OCI-LY3 (cell line): ENCODE results near the gene MCUB.

Experiments
- H2AFZ ChIP-seq: fragments of 200-600, 300-600 bp; shearing (Covaris generic); 2 replicates; pipeline ENCODE4 v1.6.0; 2014; ENCODE audit warnings: antibody characterized with exemption, low read depth, low read length
- H3K27ac ChIP-seq: fragments of 200-600, 300-600 bp; sonication (generic); 2 replicates; pipeline ENCODE4 v1.5.1; 2014; ENCODE audit warnings: mild to moderate bottlenecking, low read length, moderate library complexity, mixed read lengths
- H3K27me3 ChIP-seq: fragments of 200-600, 300-600 bp; sonication (generic); 2 replicates; pipeline ENCODE4 v1.6.1; 2014; ENCODE audit warnings: low read depth, low read length, mixed read lengths
- H3K36me3 ChIP-seq: fragments of 200-600, 300-600 bp; sonication (generic); replicated peaks from 2 replicates; pipeline ENCODE3; 2014; ENCODE audit warnings: low read depth, low read length, mixed read lengths
- H3K4me1 ChIP-seq: fragments of 300-600, 200-600 bp; sonication (generic); 2 replicates; pipeline ENCODE4 v1.6.1; 2014; ENCODE audit warnings: low read length, mixed read lengths
- H3K4me2 ChIP-seq: fragments of 200-600, 300-600 bp; sonication (generic); 2 replicates; pipeline ENCODE4 v1.6.1; 2014; ENCODE audit warnings: low read length, mixed read lengths
- H3K4me3 ChIP-seq: fragments of 300-600, 200-600 bp; sonication (generic); 2 replicates; pipeline ENCODE4 v1.5.1; 2014; ENCODE audit warnings: antibody characterized with exemption, mild to moderate bottlenecking, low read length, moderate library complexity
- H3K79me2 ChIP-seq: fragments of 300-600, 200-600 bp; shearing (Covaris generic); 2 replicates; pipeline ENCODE4 v1.6.1; 2014; ENCODE audit warnings: mild to moderate bottlenecking, low read length, mixed read lengths
- H3K9ac ChIP-seq: fragments of 300-600, 200-600 bp; shearing (Covaris generic); 2 replicates; pipeline ENCODE4 v1.6.0; 2014; ENCODE audit warnings: mild to moderate bottlenecking, low read length, moderate library complexity
- H3K9me3 ChIP-seq: fragments of 200-600, 300-600 bp; shearing (Covaris generic); 2 replicates; pipeline ENCODE4 v1.6.1; 2014; ENCODE audit warnings: low read length, mixed read lengths; ENCODE audit not compliant: insufficient read depth
- H4K20me1 ChIP-seq: fragments of 200-600, 300-600 bp; sonication (generic); 2 replicates; pipeline ENCODE4 v1.6.1; 2016; ENCODE audit warnings: low read length, mixed read lengths; ENCODE audit not compliant: insufficient read depth
- CTCF ChIP-seq: fragments of 200-600, 300-600 bp; sonication (generic); IDR thresholded peaks from 2 replicates; pipeline ENCODE4 v1.5.1; 2014; ENCODE audit warnings: antibody characterized with exemption, low read length, low read depth
- EZH2phosphoT487 ChIP-seq: fragments of 200-600 bp; shearing (Covaris generic); IDR thresholded peaks from 2 replicates; pipeline ENCODE4 v1.6.1; 2018; ENCODE audit warnings: antibody characterized with exemption, mixed run types, low read depth

Gene MCUB

GRCh38 chr4:109713500-109713899 is 153.5 kb downstream of the MCUB start:
- H4K20me1 ChIP-seq: no peaks in the 10 kb centered on the region
- no peak overlapping the region for H3K27ac ChIP-seq
- H3K4me1 ChIP-seq: peaks cover 8% of the 10 kb centered on the region
- no peaks in the 10 kb centered on the region for H3K79me2 ChIP-seq
- TF ChIP-seq CTCF (no peak), EZH2phosphoT487 (no peak)
- H3K27me3 ChIP-seq: no peaks in the 10 kb centered on the region
- H3K9ac ChIP-seq: no peak overlapping the region
- no peak overlapping the region for H3K4me2 ChIP-seq
- H3K9me3 ChIP-seq: no peaks in the 10 kb centered on the region
- no peak overlapping the region for H2AFZ ChIP-seq
- no peak overlapping the region for H3K4me3 ChIP-seq
- H3K36me3 ChIP-seq: peaks cover 14% of the 10 kb centered on the region

- H4K20me1 ChIP-seq: no peaks in the 10 kb centered on the region
- H3K9ac ChIP-seq: no peak overlapping the region
- H3K27ac ChIP-seq: no peak overlapping the region
- H2AFZ ChIP-seq: no peak overlapping the region
- TF ChIP-seq CTCF (no peak), EZH2phosphoT487 (no peak)
- H3K9me3 ChIP-seq: no peaks in the 10 kb centered on the region
- no peak overlapping the region for H3K4me2 ChIP-seq
- peaks cover 8% of the 10 kb centered on the region for H3K79me2 ChIP-seq
- no peaks in the 10 kb centered on the region for H3K27me3 ChIP-seq
- no peak overlapping the region for H3K4me3 ChIP-seq
- H3K4me1 ChIP-seq: peaks cover 10% of the 10 kb centered on the region
- peaks cover 9% of the 10 kb centered on the region for H3K36me3 ChIP-seq
These were observed 158.7 kb downstream of the MCUB start for GRCh38 chr4:109718759-109719158.

DNA sequence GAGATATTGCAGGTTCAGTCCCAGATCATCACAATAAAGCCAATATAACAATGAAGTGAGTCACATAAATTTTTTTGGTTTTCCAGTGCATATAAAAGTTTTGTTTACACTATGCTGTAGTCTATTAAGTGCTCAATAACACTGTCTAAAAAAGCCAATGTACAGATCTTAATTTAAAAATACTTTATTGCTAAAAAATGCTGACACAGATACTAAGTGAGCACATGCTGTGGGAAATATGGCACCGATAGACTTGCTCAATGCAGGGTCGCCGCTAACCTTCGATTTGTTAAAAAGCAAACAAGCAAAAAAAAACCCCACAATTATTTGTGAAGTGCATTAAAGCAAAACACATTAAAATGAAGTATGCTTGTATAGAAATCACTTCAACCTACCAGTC is 159.6 kb downstream of the MCUB start:
- Histone ChIP-seq H3K79me2 (peaks cover 8% of the 10 kb centered on the region), H3K4me3 (no peak overlapping the region), H4K20me1 (no peaks in the 10 kb centered on the region), H3K27ac (no peak overlapping the region), H3K4me1 (peaks cover 10% of the 10 kb centered on the region), H3K9me3 (no peaks in the 10 kb centered on the region), H3K27me3 (no peaks in the 10 kb centered on the region), H3K36me3 (peaks cover 6% of the 10 kb centered on the region), H2AFZ (no peak overlapping the region), H3K4me2 (no peak overlapping the region), H3K9ac (no peak overlapping the region)
- no peak for TF ChIP-seq CTCF
- TF ChIP-seq EZH2phosphoT487: no peak

GRCh38 chr4:109721033-109721432 is 161.0 kb downstream of the MCUB start:
- no peak overlapping the region for H3K4me2 ChIP-seq
- no peaks in the 10 kb centered on the region for H4K20me1 ChIP-seq
- peaks cover 6% of the 10 kb centered on the region for H3K36me3 ChIP-seq
- H2AFZ ChIP-seq: no peak overlapping the region
- no peak overlapping the region for H3K4me3 ChIP-seq
- peaks cover 10% of the 10 kb centered on the region for H3K4me1 ChIP-seq
- H3K9ac ChIP-seq: no peak overlapping the region
- H3K27me3 ChIP-seq: no peaks in the 10 kb centered on the region
- no peak for TF ChIP-seq EZH2phosphoT487
- no peak for TF ChIP-seq CTCF
- peaks cover 8% of the 10 kb centered on the region for H3K79me2 ChIP-seq
- H3K9me3 ChIP-seq: no peaks in the 10 kb centered on the region
- no peak overlapping the region for H3K27ac ChIP-seq
